ENCODE results near the gene CNOT6. TPM values are rescaled to one million over a fixed set of nuclear protein-coding genes. Genes with fewer than 3 reads are reported as not detected.

CNOT6 gene
- polyA plus RNA-seq, 1 of the 3 experiments (the other 2 are of a cell fraction), result 17.1 TPM

- H3F3A ChIP-seq (replicated peaks; ENCODE audit: insufficient read depth), result no peaks in the 10 kb centered on the region
- H3K27me3 ChIP-seq (ENCODE audit: insufficient read depth), result no peaks in the 10 kb centered on the region
- TF ChIP-seq ELF1 (IDR thresholded peaks at IDR 0.05) (no peak), TEAD4 (IDR thresholded peaks at IDR 0.05; ENCODE audit: borderline replicate concordance, insufficient read depth) (no peak), GATA2 (CRISPR knock-in tag; IDR thresholded peaks at IDR 0.05) (no peak), IRF3 (IDR thresholded peaks at IDR 0.05; ENCODE audit: low read depth, low read length) (no peak), JUND (IDR thresholded peaks at IDR 0.05) (no peak), TAF1 (IDR thresholded peaks at IDR 0.05; ENCODE audit: borderline replicate concordance, low read depth, low read length) (no peak), CHD2 (IDR thresholded peaks at IDR 0.05; ENCODE audit: low read length, partially characterized antibody) (no peak), RFX5 (IDR thresholded peaks at IDR 0.05; ENCODE audit: low read length) (no peak), EZH2phosphoT487 (IDR thresholded peaks at IDR 0.05; ENCODE audit: borderline replicate concordance, low read depth) (no peak), FOSL2 (IDR thresholded peaks at IDR 0.05; ENCODE audit: borderline replicate concordance, low read depth) (no peak), NRF1 (IDR thresholded peaks at IDR 0.05; ENCODE audit: low read depth, low read length) (no peak), RCOR1 (IDR thresholded peaks at IDR 0.05; ENCODE audit: low read length) (no peak), MXI1 (IDR thresholded peaks at IDR 0.05; ENCODE audit: low read depth, low read length) (no peak), FOXJ3 (CRISPR knock-in tag; IDR thresholded peaks at IDR 0.05) (no peak), TCF12 (IDR thresholded peaks at IDR 0.05) (no peak), RXRA (IDR thresholded peaks at IDR 0.05; ENCODE audit: borderline replicate concordance, low read depth) (no peak), REST (IDR thresholded peaks at IDR 0.05; ENCODE audit: low read depth, low read length) (no peak), GABPA (IDR thresholded peaks at IDR 0.05; ENCODE audit: low read depth) (no peak)
- TF ChIP-seq, protein P1, sequence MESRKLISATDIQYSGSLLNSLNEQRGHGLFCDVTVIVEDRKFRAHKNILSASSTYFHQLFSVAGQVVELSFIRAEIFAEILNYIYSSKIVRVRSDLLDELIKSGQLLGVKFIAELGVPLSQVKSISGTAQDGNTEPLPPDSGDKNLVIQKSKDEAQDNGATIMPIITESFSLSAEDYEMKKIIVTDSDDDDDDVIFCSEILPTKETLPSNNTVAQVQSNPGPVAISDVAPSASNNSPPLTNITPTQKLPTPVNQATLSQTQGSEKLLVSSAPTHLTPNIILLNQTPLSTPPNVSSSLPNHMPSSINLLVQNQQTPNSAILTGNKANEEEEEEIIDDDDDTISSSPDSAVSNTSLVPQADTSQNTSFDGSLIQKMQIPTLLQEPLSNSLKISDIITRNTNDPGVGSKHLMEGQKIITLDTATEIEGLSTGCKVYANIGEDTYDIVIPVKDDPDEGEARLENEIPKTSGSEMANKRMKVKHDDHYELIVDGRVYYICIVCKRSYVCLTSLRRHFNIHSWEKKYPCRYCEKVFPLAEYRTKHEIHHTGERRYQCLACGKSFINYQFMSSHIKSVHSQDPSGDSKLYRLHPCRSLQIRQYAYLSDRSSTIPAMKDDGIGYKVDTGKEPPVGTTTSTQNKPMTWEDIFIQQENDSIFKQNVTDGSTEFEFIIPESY (IDR thresholded peaks at IDR 0.05; ENCODE audit: borderline replicate concordance, low read depth), result no peak
- TF ChIP-seq, protein P2, sequence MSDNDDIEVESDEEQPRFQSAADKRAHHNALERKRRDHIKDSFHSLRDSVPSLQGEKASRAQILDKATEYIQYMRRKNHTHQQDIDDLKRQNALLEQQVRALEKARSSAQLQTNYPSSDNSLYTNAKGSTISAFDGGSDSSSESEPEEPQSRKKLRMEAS (IDR thresholded peaks at IDR 0.05; ENCODE audit: low read depth), result no peak
- H3K9ac ChIP-seq, result no peak overlapping the region
- no peak overlapping the region for H3K4me3 ChIP-seq (ENCODE audit: low read depth in 2 of 2, low read length in 1 of 2)
- no peaks in the 10 kb centered on the region for H4K20me1 ChIP-seq (ENCODE audit: insufficient read depth)
- POLR2A ChIA-PET, result no interaction called here
- H3K4me1 ChIP-seq (ENCODE audit: control insufficient read depth in 1 of 2, insufficient read depth in 2 of 2, low read depth in 1 of 2, low read length in 1 of 2), result no peaks in the 10 kb centered on the region
- H2AFZ ChIP-seq (ENCODE audit: low read depth), result no peak overlapping the region
- H3K9me3 ChIP-seq, result no peaks in the 10 kb centered on the region
- DNase-seq, result no peak
- H3K27ac ChIP-seq (ENCODE audit: low read depth in 2 of 2, low read length in 1 of 2), result no peak overlapping the region
- H3K4me2 ChIP-seq, result no peak overlapping the region
- H3K79me2 ChIP-seq (ENCODE audit: insufficient read depth), result no peaks in the 10 kb centered on the region
- no peaks in the 10 kb centered on the region for H3K9me2 ChIP-seq
- H3K36me3 ChIP-seq (replicated peaks in 1 of 2; ENCODE audit: control insufficient read depth in 1 of 2, insufficient read depth in 2 of 2, low read length in 1 of 2), result no peaks in the 10 kb centered on the region
- WGBS (ENCODE audit: low lambda C conversion rate), result 80% methylated on average over 9 of the region's 10 CpGs
- CTCF ChIA-PET, result interaction anchor here (1.1 to 4.0 kb wide), 4 partner anchors 10 to 167 kb away, joined by 3 to 17 read pairs (median 6); no protein-coding TSS in a partner anchor
Observed at GRCh38 chr5:180460834-180461233, 33.3 kb upstream of the CNOT6 start.
